Measurements from ENCODE around the gene MED4.

MED4 gene

GRCh38 chr13:48029859-48030258, 65.0 kb downstream of the MED4 start:
- DNase-seq, result no peak

- no peak for DNase-seq
These were observed 66.8 kb downstream of the MED4 start for GRCh38 chr13:48028066-48028465.
